Activated naive CD4-positive, alpha-beta T cell treated with anti-CD3 and anti-CD28 coated beads for 36 hours (primary cell): ENCODE data around the gene DOK6. TPM values are rescaled to one million over a fixed set of nuclear protein-coding genes. Genes with fewer than 3 reads are reported as not detected.

Source experiments
- CTCF ChIA-PET: fragments of 350-600 bp; sonication (Branson Sonifier 250); formaldehyde crosslinking; loops from one replicate; lab custom pipeline; 2021; ENCODE audit warnings: antibody characterized with exemption; lab: Charles Lee
- DNase-seq: peaks from one replicate; pipeline ENCODE4 v3.0.0-alpha.2; 2020
- H3K27ac Mint-ChIP-seq: one replicate; pipeline ENCODE4 v1.8.0; 2021; ENCODE audit warnings: mild to moderate bottlenecking, mixed read lengths
- H3K27me3 Mint-ChIP-seq: one replicate; pipeline ENCODE4 v1.8.0; 2021; ENCODE audit warnings: low read depth, mixed read lengths
- H3K36me3 Mint-ChIP-seq: one replicate; pipeline ENCODE4 v1.8.0; 2021; ENCODE audit warnings: low read depth, mixed read lengths
- H3K4me1 Mint-ChIP-seq: one replicate; pipeline ENCODE4 v1.8.0; 2021; ENCODE audit warnings: low read depth, mixed read lengths
- H3K4me3 Mint-ChIP-seq: one replicate; pipeline ENCODE4 v1.8.0; 2021; ENCODE audit warnings: mild to moderate bottlenecking, moderate library complexity, mixed read lengths
- H3K9me3 Mint-ChIP-seq: one replicate; pipeline ENCODE4 v1.8.0; 2021; ENCODE audit warnings: mixed read lengths
- intact Hi-C: fragments of 100-400 bp; cut with micrococcal nuclease; formaldehyde crosslinking; loops from one replicate; pipeline ENCODE4 v1.15.1; 2023
- total RNA-seq, 2 experiments: library from RNA; stranded (reverse); gene quantifications; one replicate each; pipeline ENCODE4 v1.2.3, GENCODE V29; 2021

The DOK6 gene
- total RNA-seq, 2 experiments from 2014 or later, result not detected

- H3K4me3 Mint-ChIP-seq, result no peak overlapping the region
- no peaks in the 10 kb centered on the region for H3K4me1 Mint-ChIP-seq
- DNase-seq, result no peak
- no peaks in the 10 kb centered on the region for H3K9me3 Mint-ChIP-seq
- CTCF ChIA-PET, result interaction anchor here (0.8 kb wide), 1 partner anchor 1507 kb away, joined by 3 read pairs; no protein-coding TSS in a partner anchor
- intact Hi-C loops, result no loop called here
- H3K27me3 Mint-ChIP-seq, result peaks cover 5% of the 10 kb centered on the region
- no peak overlapping the region for H3K27ac Mint-ChIP-seq
- peaks cover 2% of the 10 kb centered on the region for H3K36me3 Mint-ChIP-seq
Observed at GRCh38 chr18:69495841-69496533, 95.3 kb downstream of the DOK6 start.

- no peak for DNase-seq
- Mint-ChIP-seq H3K9me3 (no peaks in the 10 kb centered on the region), H3K4me1 (no peaks in the 10 kb centered on the region), H3K4me3 (no peak overlapping the region), H3K27me3 (peaks cover 3% of the 10 kb centered on the region), H3K27ac (no peak overlapping the region), H3K36me3 (no peaks in the 10 kb centered on the region)
- CTCF ChIA-PET, result no interaction called here
- intact Hi-C loops, result no loop called here
Observed at GRCh38 chr18:69518989-69519388, 118.3 kb downstream of the DOK6 start.

GRCh38 chr18:69523582-69523981, 122.9 kb downstream of the DOK6 start:
- Mint-ChIP-seq H3K36me3 (no peaks in the 10 kb centered on the region), H3K4me1 (no peaks in the 10 kb centered on the region), H3K4me3 (no peak overlapping the region), H3K27ac (no peak overlapping the region), H3K9me3 (no peaks in the 10 kb centered on the region), H3K27me3 (peaks cover 3% of the 10 kb centered on the region)
- CTCF ChIA-PET, result interaction anchor here (0.6 kb wide), 1 partner anchor 96 kb away, joined by 3 read pairs; no protein-coding TSS in a partner anchor
- intact Hi-C loops, result no loop called here
- no peak for DNase-seq

GRCh38 chr18:69528435-69528834, 127.7 kb downstream of the DOK6 start:
- no peak overlapping the region for H3K4me3 Mint-ChIP-seq
- no peaks in the 10 kb centered on the region for H3K4me1 Mint-ChIP-seq
- H3K9me3 Mint-ChIP-seq, result no peaks in the 10 kb centered on the region
- H3K36me3 Mint-ChIP-seq, result no peaks in the 10 kb centered on the region
- intact Hi-C loops, result no loop called here
- H3K27ac Mint-ChIP-seq, result no peak overlapping the region
- H3K27me3 Mint-ChIP-seq, result no peaks in the 10 kb centered on the region
- no peak for DNase-seq
- CTCF ChIA-PET, result no interaction called here

- H3K36me3 Mint-ChIP-seq, result no peaks in the 10 kb centered on the region
- DNase-seq, result no peak
- intact Hi-C loops, result no loop called here
- no peaks in the 10 kb centered on the region for H3K4me1 Mint-ChIP-seq
- CTCF ChIA-PET, result no interaction called here
- H3K4me3 Mint-ChIP-seq, result no peak overlapping the region
- no peaks in the 10 kb centered on the region for H3K9me3 Mint-ChIP-seq
- no peak overlapping the region for H3K27ac Mint-ChIP-seq
- H3K27me3 Mint-ChIP-seq, result no peaks in the 10 kb centered on the region
Observed at GRCh38 chr18:69529151-69529550, 128.5 kb downstream of the DOK6 start.

GRCh38 chr18:69531973-69532372, 131.3 kb downstream of the DOK6 start:
- DNase-seq, result no peak
- H3K27ac Mint-ChIP-seq, result no peak overlapping the region
- no peak overlapping the region for H3K4me3 Mint-ChIP-seq
- no peaks in the 10 kb centered on the region for H3K9me3 Mint-ChIP-seq
- H3K4me1 Mint-ChIP-seq, result no peaks in the 10 kb centered on the region
- intact Hi-C loops, result no loop called here
- no peaks in the 10 kb centered on the region for H3K36me3 Mint-ChIP-seq
- CTCF ChIA-PET, result no interaction called here
- H3K27me3 Mint-ChIP-seq, result peaks cover under 1% of the 10 kb centered on the region

GRCh38 chr18:69537183-69537582, 136.5 kb downstream of the DOK6 start:
- CTCF ChIA-PET, result no interaction called here
- Mint-ChIP-seq H3K4me1 (no peaks in the 10 kb centered on the region), H3K27me3 (peaks cover 9% of the 10 kb centered on the region), H3K4me3 (no peak overlapping the region), H3K9me3 (no peaks in the 10 kb centered on the region), H3K36me3 (no peaks in the 10 kb centered on the region), H3K27ac (no peak overlapping the region)
- no peak for DNase-seq
- intact Hi-C loops, result no loop called here

- DNase-seq, result no peak
- Mint-ChIP-seq H3K27ac (no peak overlapping the region), H3K27me3 (peaks cover 11% of the 10 kb centered on the region), H3K4me3 (no peak overlapping the region), H3K4me1 (no peaks in the 10 kb centered on the region), H3K36me3 (no peaks in the 10 kb centered on the region), H3K9me3 (no peaks in the 10 kb centered on the region)
- CTCF ChIA-PET, result no interaction called here
- intact Hi-C loops, result no loop called here
Observed at GRCh38 chr18:69538849-69539248, 138.2 kb downstream of the DOK6 start.

GRCh38 chr18:69539404-69539803, 138.7 kb downstream of the DOK6 start:
- CTCF ChIA-PET, result no interaction called here
- Mint-ChIP-seq H3K9me3 (no peaks in the 10 kb centered on the region), H3K4me3 (no peak overlapping the region), H3K36me3 (no peaks in the 10 kb centered on the region), H3K27me3 (peaks cover 11% of the 10 kb centered on the region), H3K4me1 (no peaks in the 10 kb centered on the region), H3K27ac (no peak overlapping the region)
- intact Hi-C loops, result no loop called here
- no peak for DNase-seq

GRCh38 chr18:69556228-69556627, 155.5 kb downstream of the DOK6 start:
- no peak overlapping the region for H3K27ac Mint-ChIP-seq
- CTCF ChIA-PET, result interaction anchor here (0.7 kb wide), 1 partner anchor 39 kb away, joined by 3 read pairs; no protein-coding TSS in a partner anchor
- H3K4me3 Mint-ChIP-seq, result no peak overlapping the region
- no peaks in the 10 kb centered on the region for H3K9me3 Mint-ChIP-seq
- peaks cover 6% of the 10 kb centered on the region for H3K27me3 Mint-ChIP-seq
- no peak for DNase-seq
- no peaks in the 10 kb centered on the region for H3K4me1 Mint-ChIP-seq
- no peaks in the 10 kb centered on the region for H3K36me3 Mint-ChIP-seq
- intact Hi-C loops, result no loop called here

- no peak for DNase-seq
- Mint-ChIP-seq H3K27me3 (peaks cover 6% of the 10 kb centered on the region), H3K4me1 (no peaks in the 10 kb centered on the region), H3K27ac (no peak overlapping the region), H3K36me3 (no peaks in the 10 kb centered on the region), H3K4me3 (no peak overlapping the region), H3K9me3 (peaks cover 1% of the 10 kb centered on the region)
- CTCF ChIA-PET, result interaction anchor here (0.8 kb wide), 1 partner anchor 528 kb away, joined by 7 read pairs; no protein-coding TSS in a partner anchor
- intact Hi-C loops, result no loop called here
Observed at GRCh38 chr18:69557282-69557681, 156.6 kb downstream of the DOK6 start.

GRCh38 chr18:69558052-69558451, 157.4 kb downstream of the DOK6 start:
- no peaks in the 10 kb centered on the region for H3K4me1 Mint-ChIP-seq
- CTCF ChIA-PET, result no interaction called here
- intact Hi-C loops, result no loop called here
- H3K9me3 Mint-ChIP-seq, result peaks cover 2% of the 10 kb centered on the region
- no peak for DNase-seq
- H3K27ac Mint-ChIP-seq, result no peak overlapping the region
- no peaks in the 10 kb centered on the region for H3K36me3 Mint-ChIP-seq
- H3K27me3 Mint-ChIP-seq, result peaks cover 6% of the 10 kb centered on the region
- no peak overlapping the region for H3K4me3 Mint-ChIP-seq

GRCh38 chr18:69559604-69560003, 158.9 kb downstream of the DOK6 start:
- CTCF ChIA-PET, result interaction anchor here (0.6 kb wide), 1 partner anchor 528 kb away, joined by 3 read pairs; no protein-coding TSS in a partner anchor

More at GRCh38 chr18:69559604-69560003, 158.9 kb downstream of the DOK6 start:
- Mint-ChIP-seq H3K27me3 (peaks cover 6% of the 10 kb centered on the region), H3K9me3 (peaks cover 2% of the 10 kb centered on the region), H3K4me1 (no peaks in the 10 kb centered on the region), H3K36me3 (no peaks in the 10 kb centered on the region), H3K27ac (no peak overlapping the region), H3K4me3 (no peak overlapping the region)
- intact Hi-C loops, result no loop called here
- no peak for DNase-seq
